Activated B cell treated with CpG ODN at 0.5 μM for 24 hours (primary cell): ENCODE results near the gene PDCD2L. TPM values are rescaled to one million over a fixed set of nuclear protein-coding genes. Genes with fewer than 3 reads are reported as not detected.

ENCODE experiments used
- ATAC-seq: fragments of 200-7000 bp; cut with Tn5 transposase; one replicate; pipeline ENCODE4 v1.10.0; 2021; ENCODE audit warnings: low read depth, mild to moderate bottlenecking, moderate library complexity
- CTCF ChIA-PET: fragments of 350-600 bp; sonication (Branson Sonifier 250); formaldehyde crosslinking; loops from one replicate; lab custom pipeline; 2021; ENCODE audit warnings: antibody characterized with exemption; lab: Charles Lee
- POLR2A ChIA-PET: fragments of 350-600 bp; sonication (Branson Sonifier 250); formaldehyde crosslinking; loops from one replicate; lab custom pipeline; 2021; ENCODE audit warnings: antibody characterized with exemption; lab: Charles Lee
- DNase-seq: peaks from one replicate; pipeline ENCODE4 v3.0.0; 2022
- H3K27ac Mint-ChIP-seq: one replicate; pipeline ENCODE4 v1.8.0; 2020; ENCODE audit warnings: mixed read lengths
- H3K27me3 Mint-ChIP-seq: one replicate; pipeline ENCODE4 v1.8.0; 2021; ENCODE audit warnings: mixed read lengths
- H3K36me3 Mint-ChIP-seq: one replicate; pipeline ENCODE4 v1.8.0; 2021; ENCODE audit warnings: low read depth, mixed read lengths
- H3K4me1 Mint-ChIP-seq: one replicate; pipeline ENCODE4 v1.8.0; 2021; ENCODE audit warnings: mixed read lengths
- H3K4me3 Mint-ChIP-seq: one replicate; pipeline ENCODE4 v1.8.0; 2020; ENCODE audit warnings: mild to moderate bottlenecking, mixed read lengths
- H3K9me3 Mint-ChIP-seq: one replicate; pipeline ENCODE4 v1.8.0; 2020; ENCODE audit warnings: mixed read lengths
- CTCF ChIP-seq: fragments of 200-600 bp; IDR thresholded peaks from one replicate; pipeline ENCODE4 v1.8.0; 2022; ENCODE audit warnings: antibody characterized with exemption, mild to moderate bottlenecking
- intact Hi-C: fragments of 100-400 bp; cut with micrococcal nuclease; formaldehyde crosslinking; loops from one replicate; pipeline ENCODE4 v1.15.1; 2024
- total RNA-seq: library from RNA; stranded (reverse); gene quantifications from 2 replicates; pipeline ENCODE4 v1.2.3, GENCODE V29; 2022

Gene PDCD2L
- total RNA-seq, 1 donor from 2014 or later = 18.6 TPM

DNA sequence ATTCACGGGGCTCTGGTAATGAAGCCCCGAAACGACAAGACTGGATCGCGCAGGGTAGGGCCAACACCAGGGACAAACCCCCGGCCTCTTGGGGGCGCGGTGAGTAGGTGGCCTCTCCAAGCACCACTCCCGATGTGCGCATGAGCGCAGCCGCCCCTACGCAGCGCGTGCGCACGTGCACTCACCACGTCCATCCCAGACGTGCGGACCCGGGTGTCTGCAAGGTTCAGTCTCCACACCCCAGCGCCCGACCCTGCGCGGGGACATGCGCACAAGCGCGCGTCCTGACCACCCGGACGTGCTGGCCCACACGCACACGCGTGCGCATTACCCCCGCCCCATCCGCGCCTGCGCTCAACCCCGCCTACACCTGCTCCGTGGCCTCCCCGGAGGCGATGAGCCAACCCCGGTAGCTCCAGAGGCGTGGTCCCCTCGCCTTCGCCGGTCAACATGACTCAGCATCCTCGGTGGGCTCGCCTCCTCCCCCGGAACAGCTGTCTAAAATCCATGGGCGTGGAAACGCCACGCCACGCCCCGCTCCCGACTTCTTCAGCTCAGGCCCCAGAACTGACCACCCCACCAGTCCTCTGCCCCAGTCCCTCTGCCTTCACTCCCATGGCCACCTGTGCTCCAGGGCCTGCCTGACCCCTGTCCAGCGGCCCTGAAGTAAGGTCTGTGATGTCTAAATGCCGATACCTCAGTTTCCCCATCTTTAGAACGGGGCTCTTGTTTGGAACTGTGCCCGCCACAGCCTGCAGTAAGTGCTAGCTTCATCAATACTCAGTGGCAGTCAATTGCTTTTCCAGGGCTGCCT, 44.9 kb upstream of the PDCD2L start:
- ChIA-PET POLR2A (interaction anchor here (1.1 to 1.2 kb wide), 2 partner anchors 69 to 188 kb away, joined by 3 read pairs; partner anchors contain the start of gene UBA2), CTCF (interaction anchor here (0.8 to 1.5 kb wide), 3 partner anchors 13 to 71 kb away, joined by 3 to 6 read pairs (median 3); no protein-coding TSS in a partner anchor)
- peak; percentile 97 for DNase-seq
- no peaks in the 10 kb centered on the region for H3K27me3 Mint-ChIP-seq
- ATAC-seq = peak; percentile 93
- TF ChIP-seq CTCF = no peak
- H3K9me3 Mint-ChIP-seq = no peaks in the 10 kb centered on the region
- intact Hi-C loops = loop anchor here (1.0 kb wide), 4 partner anchors 45 to 187 kb away; partner anchors contain the start of genes LSM14A, PDCD2L and UBA2
- H3K27ac Mint-ChIP-seq = peak overlapping the region; percentile 95
- peak overlapping the region; percentile 92 for H3K4me3 Mint-ChIP-seq
- H3K4me1 Mint-ChIP-seq = peaks cover 26% of the 10 kb centered on the region
- peaks cover 7% of the 10 kb centered on the region for H3K36me3 Mint-ChIP-seq

DNA sequence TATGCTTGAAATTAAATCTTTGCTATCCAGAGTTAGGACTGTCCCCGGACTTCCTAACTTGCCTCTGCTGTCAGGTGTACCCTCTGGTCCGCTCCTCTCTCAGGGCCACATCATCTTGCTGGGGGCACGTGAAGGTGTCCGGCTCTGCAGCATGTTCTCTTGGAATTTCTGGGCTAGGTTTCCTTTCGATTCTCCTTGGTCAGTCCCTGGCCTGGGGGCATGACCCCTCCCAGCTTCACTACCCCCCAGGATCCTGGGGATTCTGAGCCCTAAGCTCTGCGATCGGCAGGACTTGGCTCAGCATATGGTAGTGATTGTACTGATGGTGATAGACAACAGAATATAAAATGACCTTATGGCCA, 44.3 kb upstream of the PDCD2L start:
- Mint-ChIP-seq H3K27me3 (no peaks in the 10 kb centered on the region), H3K4me1 (peaks cover 30% of the 10 kb centered on the region), H3K36me3 (peaks cover 3% of the 10 kb centered on the region), H3K9me3 (no peaks in the 10 kb centered on the region), H3K4me3 (peak overlapping the region; percentile 92), H3K27ac (peak overlapping the region; percentile 95)
- ChIA-PET POLR2A (interaction anchor here (1.1 kb wide), 1 partner anchor 68 kb away, joined by 3 read pairs; the partner anchor contains the start of gene UBA2), CTCF (interaction anchor here (0.8 to 1.5 kb wide), 2 partner anchors 17 to 70 kb away, joined by 3 to 6 read pairs; no protein-coding TSS in a partner anchor)
- ATAC-seq (no peak), DNase-seq (no peak)
- no peak for TF ChIP-seq CTCF
- intact Hi-C loops = loop anchor here (1.0 to 10.0 kb wide), 5 partner anchors 44 to 985 kb away; partner anchors contain the start of genes CEBPG, LSM14A, PDCD2L and UBA2

DNA sequence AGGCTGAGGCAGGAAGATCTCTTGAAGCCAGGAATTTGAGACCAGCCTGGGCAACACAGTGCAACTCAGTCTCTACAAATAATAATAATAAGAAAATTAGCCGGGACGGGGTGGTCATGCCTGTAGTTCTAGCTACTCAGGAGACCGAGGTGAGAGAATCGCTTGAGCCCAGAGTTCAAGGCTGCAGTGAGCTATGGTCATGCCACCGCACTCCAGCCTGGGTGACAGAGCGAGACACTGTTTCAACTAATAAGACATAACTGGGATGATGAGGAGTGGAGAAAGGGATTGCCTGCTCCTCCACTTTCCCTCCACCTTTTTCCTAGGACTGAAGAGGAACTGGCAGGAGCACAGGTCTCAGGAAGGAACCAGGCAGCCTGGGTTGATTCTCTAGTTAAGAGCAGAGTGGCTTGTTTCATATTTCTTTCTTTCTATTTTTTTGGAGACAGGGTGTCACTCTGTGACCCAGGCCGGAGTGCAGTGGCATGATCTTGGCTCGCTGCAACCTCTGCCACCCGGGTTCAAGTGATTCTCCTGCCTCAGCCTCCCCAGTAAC, 43.8 kb upstream of the PDCD2L start:
- Mint-ChIP-seq H3K4me1 (peaks cover 30% of the 10 kb centered on the region), H3K27me3 (no peaks in the 10 kb centered on the region), H3K4me3 (peak overlapping the region; percentile 92), H3K9me3 (no peaks in the 10 kb centered on the region), H3K36me3 (no peaks in the 10 kb centered on the region), H3K27ac (peak overlapping the region; percentile 95)
- TF ChIP-seq CTCF = no peak
- CTCF ChIA-PET = no interaction called here
- no peak for ATAC-seq
- intact Hi-C loops = loop anchor here (10.0 kb wide), 1 partner anchor 986 kb away; the partner anchor contains the start of gene CEBPG
- POLR2A ChIA-PET = no interaction called here
- no peak for DNase-seq

- Mint-ChIP-seq H3K27me3 (no peaks in the 10 kb centered on the region), H3K27ac (no peak overlapping the region), H3K4me1 (peaks cover 45% of the 10 kb centered on the region), H3K9me3 (no peaks in the 10 kb centered on the region), H3K4me3 (peak overlapping the region; percentile 3), H3K36me3 (peaks cover 12% of the 10 kb centered on the region)
- intact Hi-C loops = loop anchor here (10.0 kb wide), 1 partner anchor 988 kb away; the partner anchor contains the start of gene CEBPG
- CTCF ChIA-PET = no interaction called here
- TF ChIP-seq CTCF = no peak
- DNase-seq (no peak), ATAC-seq (no peak)
- POLR2A ChIA-PET = interaction anchor here (0.7 kb wide), 1 partner anchor 119 kb away, joined by 3 read pairs; no protein-coding TSS in a partner anchor
Observed at GRCh38 chr19:34362679-34363069, 41.5 kb upstream of the PDCD2L start.
